ENCODE measurements around the gene PDE3B.
"Not testable (repeated sequence)": the region's sequence is repeated elsewhere in the genome, so short reads cannot be mapped to it uniquely, and the experiment has no call there.

PDE3B gene

DNA sequence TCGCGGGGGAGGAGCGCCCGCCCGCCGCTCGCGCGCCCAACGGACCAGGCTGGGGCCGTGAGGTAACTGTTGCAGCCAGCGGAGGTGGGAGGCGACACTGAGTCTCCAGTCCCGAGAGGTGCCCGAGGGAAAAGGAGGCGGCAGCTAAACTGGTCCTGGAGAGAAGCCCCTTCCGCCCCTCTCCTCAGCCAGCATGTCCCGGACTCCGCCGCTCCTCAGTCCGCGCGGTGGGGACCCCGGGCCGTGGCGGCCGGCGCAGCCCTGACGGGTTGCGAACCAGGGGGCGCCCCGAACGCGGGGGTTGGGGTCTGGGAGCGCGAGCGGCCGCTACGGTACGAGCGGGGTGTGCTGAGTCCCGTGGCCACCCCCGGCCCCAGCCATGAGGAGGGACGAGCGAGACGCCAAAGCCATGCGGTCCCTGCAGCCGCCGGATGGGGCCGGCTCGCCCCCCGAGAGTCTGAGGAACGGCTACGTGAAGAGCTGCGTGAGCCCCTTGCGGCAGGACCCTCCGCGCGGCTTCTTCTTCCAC is at the start of gene PDE3B:
Gene PDE3B, plus strand, starts transcription at position 108 of the 529 bp plus-strand sequence. Its CDS starts 272 bp downstream, at position 380.
- peaks cover 0 to 42% (median 33%) of the 10 kb centered on the region in 11 experiments; a peak in 17 of 22 replicates for H3K27me3 ChIP-seq

DNA sequence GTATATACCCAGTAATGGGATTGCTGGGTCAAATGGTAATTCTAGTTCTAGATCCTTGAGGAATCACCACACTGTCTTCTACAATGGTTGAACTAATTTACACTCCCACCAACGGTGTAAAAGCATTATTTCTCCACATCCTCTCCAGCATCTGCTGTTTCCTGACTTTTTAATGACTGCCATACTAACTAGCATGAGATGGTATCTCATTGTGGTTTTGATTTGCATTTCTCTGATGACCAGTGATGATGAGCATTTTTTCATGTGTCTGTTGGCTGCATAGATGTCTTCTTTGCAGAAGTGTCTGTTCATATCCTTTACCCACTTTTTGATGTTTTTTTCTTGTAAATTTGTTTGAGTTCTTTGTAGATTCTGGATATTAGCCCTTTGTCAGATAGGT is 48.3 kb upstream of the PDE3B start:
- H3K27me3 ChIP-seq, H3K27ac ChIP-seq, H4K20me1 ChIP-seq, H3K4me2 ChIP-seq, H3K4me3 ChIP-seq, H3K9ac ChIP-seq: not testable (repeated sequence)
- Histone ChIP-seq H3K4me1 (peaks cover 0 to 18% (median 3%) of the 10 kb centered on the region in 10 experiments; a peak in 7 of 20 replicates), H3K9me3 (replicated peaks in 1 of 11) (peaks cover 5 to 57% (median 20%) of the 10 kb centered on the region in 11 experiments; a peak in 18 of 22 replicates), H3K36me3 (peaks cover 0 to 36% (median 11%) of the 10 kb centered on the region in 11 experiments; a peak in 14 of 22 replicates)

More for the DNA sequence above, at the start of gene PDE3B:
- H3K4me2 ChIP-seq: peak within 1 kb of the TSS; percentile 76 to 98 (median 90)
- TF ChIP-seq Cebpa-rat (IDR thresholded peaks at IDR 0.05): no peak; a peak in 1 of 22 replicates
- H3K9me3 ChIP-seq (replicated peaks in 1 of 11): no peaks in the 10 kb centered on the region
- peak within 1 kb of the TSS; percentile 88 to 97 (median 92) for H3K27ac ChIP-seq
- peaks cover 2 to 60% (median 22%) of the 10 kb centered on the region in 10 experiments; a peak in 19 of 20 replicates for H3K4me1 ChIP-seq
- H3K36me3 ChIP-seq: peaks cover 0 to 21% (median 0%) of the 10 kb centered on the region in 11 experiments; a peak in 3 of 22 replicates
- peak within 1 kb of the TSS; percentile 86 to 99 (median 92) for H3K4me3 ChIP-seq
- H3K9ac ChIP-seq: peak within 1 kb of the TSS; percentile 89 to 98 (median 95)
- H4K20me1 ChIP-seq: peaks cover 25 to 46% (median 43%) of the 10 kb centered on the region in 11 experiments; a peak in 19 of 22 replicates

DNA sequence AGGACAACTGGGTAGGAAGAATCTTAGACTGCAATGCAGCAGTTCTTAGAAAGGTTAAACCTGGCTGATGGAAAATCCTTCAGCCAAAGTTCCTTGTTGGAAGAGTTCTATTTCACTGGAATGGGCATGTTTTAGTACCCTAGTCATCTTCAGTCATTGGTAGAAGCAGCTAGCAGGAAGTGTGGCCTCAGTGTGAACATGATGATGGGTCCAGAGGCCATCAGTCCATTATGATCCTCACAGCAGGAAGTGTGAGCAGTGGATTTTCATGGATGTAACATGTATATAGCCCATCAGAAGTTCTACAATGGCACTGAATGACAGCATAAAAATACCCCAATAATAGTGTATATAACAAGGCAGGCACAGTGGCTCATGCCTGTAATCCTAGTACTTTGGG is 35.9 kb upstream of the PDE3B start:
- Histone ChIP-seq H3K4me3 (no peak overlapping the region), H3K4me1 (peaks cover 0 to 20% (median 7%) of the 10 kb centered on the region in 10 experiments; a peak in 12 of 20 replicates), H3K4me2 (no peak overlapping the region), H4K20me1 (no peaks in the 10 kb centered on the region), H3K36me3 (peaks cover 7 to 71% (median 55%) of the 10 kb centered on the region in 11 experiments; a peak in 21 of 22 replicates), H3K27ac (no peak overlapping the region), H3K9me3 (replicated peaks in 1 of 11) (peaks cover 7 to 33% (median 15%) of the 10 kb centered on the region in 11 experiments; a peak in 21 of 22 replicates), H3K27me3 (no peaks in the 10 kb centered on the region), H3K9ac (no peak overlapping the region)
- no peak for TF ChIP-seq Cebpa-rat (IDR thresholded peaks at IDR 0.05)

DNA sequence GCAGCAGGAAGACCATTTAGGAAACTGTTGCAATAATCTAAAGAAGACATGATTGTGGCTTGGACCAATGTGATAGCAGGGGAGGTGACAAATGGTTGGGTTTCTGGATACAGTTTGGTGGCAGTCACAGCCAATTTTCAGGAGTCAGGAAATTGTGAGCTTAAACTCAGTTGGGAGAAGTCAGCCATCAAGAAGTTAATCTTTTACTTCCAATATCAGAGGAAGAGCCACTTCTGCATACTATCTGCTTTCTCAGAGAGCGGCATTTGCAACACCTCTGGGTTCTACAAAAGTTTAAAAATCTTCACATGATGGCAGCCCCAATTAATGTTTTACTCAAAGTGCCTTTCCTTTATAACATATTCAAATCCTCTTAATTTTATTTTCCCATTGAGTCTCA is 33.7 kb upstream of the PDE3B start:
- Histone ChIP-seq H3K9ac (no peak overlapping the region), H3K27me3 (no peaks in the 10 kb centered on the region), H3K4me1 (peaks cover 0 to 42% (median 8%) of the 10 kb centered on the region in 10 experiments; a peak in 12 of 20 replicates), H3K36me3 (peaks cover 7 to 58% (median 55%) of the 10 kb centered on the region in 11 experiments; a peak in 21 of 22 replicates), H3K4me2 (no peak overlapping the region), H3K9me3 (replicated peaks in 1 of 11) (peaks cover 7 to 30% (median 15%) of the 10 kb centered on the region in 11 experiments; a peak in 21 of 22 replicates), H4K20me1 (no peaks in the 10 kb centered on the region), H3K4me3 (no peak overlapping the region), H3K27ac (no peak overlapping the region)
- no peak for TF ChIP-seq Cebpa-rat (IDR thresholded peaks at IDR 0.05)

- H3K4me1 ChIP-seq: peaks cover 0 to 51% (median 8%) of the 10 kb centered on the region in 10 experiments; a peak in 12 of 20 replicates
- peak overlapping the region in 4 of 11 experiments; percentile 20 to 70 (median 32); a peak in 4 of 22 replicates for H3K9ac ChIP-seq
- H3K27me3 ChIP-seq: no peaks in the 10 kb centered on the region
- no peak for TF ChIP-seq Cebpa-rat (IDR thresholded peaks at IDR 0.05)
- H4K20me1 ChIP-seq: no peaks in the 10 kb centered on the region
- H3K4me2 ChIP-seq: peak overlapping the region in 6 of 11 experiments; percentile 37 to 66 (median 47); a peak in 12 of 22 replicates
- H3K27ac ChIP-seq: peak overlapping the region in 7 of 11 experiments; percentile 35 to 87 (median 58); a peak in 13 of 22 replicates
- no peak overlapping the region for H3K4me3 ChIP-seq
- H3K9me3 ChIP-seq (replicated peaks in 1 of 11): peaks cover 0 to 10% (median 0%) of the 10 kb centered on the region in 11 experiments; a peak in 6 of 22 replicates
- H3K36me3 ChIP-seq: peaks cover 0 to 47% (median 35%) of the 10 kb centered on the region in 11 experiments; a peak in 15 of 22 replicates
Observed at GRCh38 chr11:14611939-14612338, 31.7 kb upstream of the PDE3B start.

GRCh38 chr11:14612694-14613093 is 30.9 kb upstream of the PDE3B start:
- peaks cover 0 to 39% (median 27%) of the 10 kb centered on the region in 11 experiments; a peak in 15 of 22 replicates for H3K36me3 ChIP-seq

DNA sequence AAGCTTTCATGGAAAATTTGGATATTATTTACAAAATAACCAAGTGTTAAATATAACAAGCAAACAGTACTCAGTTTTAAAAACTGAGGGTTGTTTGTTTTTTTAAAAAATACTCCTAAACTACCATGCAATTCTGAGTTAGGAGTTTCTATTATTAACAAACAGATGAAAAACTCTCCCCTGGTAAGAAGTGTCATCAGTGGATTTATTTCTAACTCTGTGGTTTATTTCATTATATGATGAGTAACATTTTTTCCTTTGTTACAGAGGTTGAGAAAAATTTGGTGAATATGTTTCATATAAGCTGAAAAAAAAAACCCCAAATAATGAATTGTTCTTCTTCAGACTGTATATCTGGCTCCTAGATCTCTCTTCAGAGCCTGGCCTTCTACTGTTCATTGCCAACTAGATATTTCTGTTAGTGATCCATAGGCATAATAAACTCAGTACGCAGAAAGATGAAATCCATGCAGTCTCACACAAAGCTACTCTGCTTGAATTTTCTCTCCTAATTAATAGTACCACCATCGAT is 29.4 kb upstream of the PDE3B start:
- no peak for TF ChIP-seq Cebpa-rat (IDR thresholded peaks at IDR 0.05)
- no peaks in the 10 kb centered on the region for H3K27me3 ChIP-seq
- no peaks in the 10 kb centered on the region for H3K9me3 ChIP-seq (replicated peaks in 1 of 11)
- H3K4me2 ChIP-seq: peak overlapping the region in 4 of 11 experiments; percentile 10 to 27 (median 16); a peak in 5 of 22 replicates
- peak overlapping the region in 2 of 11 experiments; percentile 11 to 17; a peak in 2 of 22 replicates for H3K27ac ChIP-seq
- H3K36me3 ChIP-seq: peaks cover 0 to 28% (median 18%) of the 10 kb centered on the region in 11 experiments; a peak in 15 of 22 replicates
- H3K4me1 ChIP-seq: peaks cover 0 to 66% (median 8%) of the 10 kb centered on the region in 10 experiments; a peak in 12 of 20 replicates
- H3K9ac ChIP-seq: no peak overlapping the region
- no peak overlapping the region for H3K4me3 ChIP-seq
- no peaks in the 10 kb centered on the region for H4K20me1 ChIP-seq

More at GRCh38 chr11:14612694-14613093, 30.9 kb upstream of the PDE3B start:
- Histone ChIP-seq H3K27ac (peak overlapping the region in 6 of 11 experiments; percentile 21 to 87 (median 50); a peak in 8 of 22 replicates), H3K4me1 (peaks cover 0 to 59% (median 8%) of the 10 kb centered on the region in 10 experiments; a peak in 12 of 20 replicates), H3K9me3 (replicated peaks in 1 of 11) (peaks cover 0 to 2% (median 0%) of the 10 kb centered on the region in 11 experiments; a peak in 1 of 22 replicates), H3K4me3 (no peak overlapping the region), H3K4me2 (peak overlapping the region in 3 of 11 experiments; percentile 8 to 45 (median 44); a peak in 3 of 22 replicates), H4K20me1 (no peaks in the 10 kb centered on the region), H3K27me3 (no peaks in the 10 kb centered on the region), H3K9ac (no peak overlapping the region)
- no peak for TF ChIP-seq Cebpa-rat (IDR thresholded peaks at IDR 0.05)

DNA sequence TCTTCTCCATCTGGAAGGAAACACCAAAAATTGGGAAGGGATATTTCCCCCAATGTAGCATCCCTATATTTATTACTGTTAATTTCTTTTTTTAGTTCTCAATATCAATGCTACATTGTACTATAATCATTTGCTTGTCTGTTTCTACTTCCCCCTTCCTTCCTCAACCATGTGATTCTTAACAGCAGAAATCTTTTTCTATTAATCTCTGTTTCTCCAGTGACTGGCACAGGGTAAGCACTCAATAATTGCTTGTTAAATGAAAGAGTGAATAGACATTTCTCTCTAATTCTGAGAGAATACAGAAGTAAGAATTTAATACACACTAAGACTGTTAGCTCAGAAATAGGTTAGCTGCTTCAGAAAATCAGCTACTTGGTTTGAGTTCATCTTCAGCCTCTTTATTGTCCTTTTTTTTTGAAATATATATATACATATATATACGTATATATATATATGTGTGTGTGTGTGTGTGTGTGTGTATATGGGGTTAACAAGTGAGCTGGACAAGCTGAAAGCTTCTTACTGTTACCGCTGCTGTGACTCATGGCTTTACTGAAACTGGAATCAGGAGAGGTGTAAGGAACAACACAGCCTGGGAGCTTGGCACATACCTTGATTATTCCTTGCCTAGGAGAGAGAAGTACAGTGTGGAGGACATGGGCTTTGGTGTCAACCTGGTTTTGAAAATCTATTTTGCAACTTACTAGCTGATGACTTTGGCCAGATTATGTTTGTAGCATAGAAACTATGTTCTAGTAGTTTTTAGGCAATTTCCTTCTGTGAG is 26.2 kb upstream of the PDE3B start:
- Histone ChIP-seq H3K9ac (no peak overlapping the region), H3K4me2 (peak overlapping the region in 2 of 11 experiments; percentile 63 to 67; a peak in 4 of 22 replicates), H3K27me3 (no peaks in the 10 kb centered on the region), H4K20me1 (no peaks in the 10 kb centered on the region), H3K36me3 (peaks cover 0 to 23% (median 0%) of the 10 kb centered on the region in 11 experiments; a peak in 4 of 22 replicates), H3K4me1 (peaks cover 0 to 51% (median 0%) of the 10 kb centered on the region in 10 experiments; a peak in 7 of 20 replicates), H3K4me3 (no peak overlapping the region), H3K27ac (no peak overlapping the region), H3K9me3 (replicated peaks in 1 of 11) (no peaks in the 10 kb centered on the region)
- TF ChIP-seq Cebpa-rat (IDR thresholded peaks at IDR 0.05): no peak

Measured in BLaER1 treated with 17β-estradiol and CSF1 and Interleukin-3, amounts not matched to agents 10 nM and 100 nM (cell line).